OCI-LY1 (cell line): ENCODE measurements around the gene TUBA3C.

ENCODE experiments used
- CTCF ChIP-seq: fragments of 200-600 bp; sonication (generic), shearing (Covaris generic); IDR thresholded peaks from 2 replicates; pipeline ENCODE4 v1.5.1; 2017; ENCODE audit warnings: mild to moderate bottlenecking, antibody characterized with exemption, low read length, moderate library complexity, mixed read lengths
- EZH2 ChIP-seq: fragments of 200-600 bp; sonication (generic), shearing (Covaris generic); IDR thresholded peaks from 2 replicates; pipeline ENCODE4 v1.8.0; 2017; ENCODE audit warnings: borderline replicate concordance, mixed run types, mild to moderate bottlenecking, antibody characterized with exemption, low read length, moderate library complexity, mixed read lengths

GRCh38 chr13:19182536-19182935 is 912 bp upstream of the TUBA3C start:
- TF ChIP-seq CTCF (no peak), EZH2 (no peak)
